Endothelial cell of umbilical vein (primary cell): ENCODE data around the gene CDO1. TPM values are rescaled to one million over a fixed set of nuclear protein-coding genes. Genes with fewer than 3 reads are reported as not detected.
A peak's percentile ranks its signal among the peaks of the same experiment; 100 is the strongest.

Source experiments
- BruUV-seq: library from RNA; stranded (reverse); fragments of 400-500 nt; replicated peaks from 2 replicates; lab custom pipeline; 2021; lab: Mats Ljungman, UMichigan
- CTCF ChIA-PET: fragments of 300-600, 350-600 bp; sonication (Branson Sonifier 250); formaldehyde crosslinking; loops from one replicate; lab custom pipeline; 2021; ENCODE audit warnings: antibody characterized with exemption, inconsistent platforms; lab: Charles Lee
- POLR2A ChIA-PET: fragments of 300-600, 350-600 bp; sonication (Branson Sonifier 250); formaldehyde crosslinking; loops from one replicate; lab custom pipeline; 2021; ENCODE audit warnings: antibody characterized with exemption, inconsistent platforms; lab: Charles Lee
- DNase-seq: peaks from one replicate; pipeline ENCODE4 v3.0.0-alpha.2; 2011; ENCODE audit warnings: low read depth, low spot score
- FAIRE-seq: peaks from 2 replicates; lab custom pipeline; 2011; peaks lifted over from hg19 to GRCh38; lab: Jason Lieb, UNC
- H2AFZ ChIP-seq: 2 replicates; pipeline ENCODE4 v1.6.0; 2012; ENCODE audit warnings: low read depth, low read length, control low read depth, inconsistent platforms
- H3K27ac ChIP-seq: 2 replicates; pipeline ENCODE4 v1.5.1; 2011; ENCODE audit warnings: low read depth, mild to moderate bottlenecking, control low read depth, low read length, moderate library complexity; ENCODE audit not compliant: insufficient read depth
- H3K27me3 ChIP-seq, 2 experiments: 2 replicates each; pipeline versions ENCODE4 v1.6.0 to v1.6.1; 2011; ENCODE audit warnings: low read length in 2 of 2, mixed read lengths in 1 of 2; ENCODE audit not compliant: control insufficient read depth in 2 of 2, insufficient read depth in 2 of 2
- H3K36me3 ChIP-seq, 2 experiments: 2 replicates in 1 of 2; 3 replicates in 1 of 2; pipeline ENCODE4 v1.5.1; 2011; ENCODE audit warnings: low read length in 2 of 2, mild to moderate bottlenecking in 1 of 2, moderate library complexity in 1 of 2; ENCODE audit not compliant: control insufficient read depth in 2 of 2, insufficient read depth in 2 of 2; ENCODE audit errors: extremely low read depth in 1 of 2
- H3K4me1 ChIP-seq: 3 replicates; pipeline ENCODE4 v1.5.1; 2011; ENCODE audit warnings: mild to moderate bottlenecking, low read length; ENCODE audit not compliant: control insufficient read depth, insufficient read depth; ENCODE audit errors: extremely low read depth
- H3K4me2 ChIP-seq: 2 replicates; pipeline ENCODE4 v1.6.1; 2011; ENCODE audit warnings: low read length, control low read depth, mixed read lengths; ENCODE audit not compliant: insufficient read depth
- H3K4me3 ChIP-seq, 3 experiments: fragments of 200-600 bp in 1 of 3; sonication (generic), shearing (Covaris generic) in 1 of 3; replicated peaks in 1 of 3; 2 replicates each; pipeline ENCODE4 v1.5.1; 2011 to 2016; ENCODE audit warnings: control low read depth in 3 of 3, low read length in 3 of 3, mild to moderate bottlenecking in 2 of 3, inconsistent platforms in 1 of 3, low read depth in 1 of 3, moderate library complexity in 1 of 3; ENCODE audit not compliant: insufficient read depth in 1 of 3
- H3K79me2 ChIP-seq: 2 replicates; pipeline ENCODE4 v1.6.0; 2012; ENCODE audit warnings: low read length, inconsistent platforms; ENCODE audit not compliant: control insufficient read depth, insufficient read depth
- H3K9ac ChIP-seq: replicated peaks from 2 replicates; pipeline ENCODE3; 2011; ENCODE audit warnings: low read length, control low read depth; ENCODE audit not compliant: insufficient read depth; ENCODE audit errors: extremely low read depth
- H3K9me1 ChIP-seq: replicated peaks from 3 replicates; pipeline ENCODE4 v1.6.0; 2011; ENCODE audit warnings: mild to moderate bottlenecking, low read length; ENCODE audit not compliant: control insufficient read depth, insufficient read depth; ENCODE audit errors: extremely low read depth
- H3K9me3 ChIP-seq: replicated peaks from 2 replicates; pipeline ENCODE4 v1.5.1; 2012; ENCODE audit warnings: low read length, inconsistent platforms; ENCODE audit not compliant: control insufficient read depth, insufficient read depth
- H4K20me1 ChIP-seq: replicated peaks from 2 replicates; pipeline ENCODE3; 2011; ENCODE audit warnings: mild to moderate bottlenecking, low read length; ENCODE audit not compliant: control insufficient read depth, insufficient read depth; ENCODE audit errors: extremely low read depth
- CTCF ChIP-seq, 2 donors: IDR thresholded peaks; 1 replicate in 1 of 2; 2 replicates in 1 of 2; pipeline ENCODE4 v1.5.1; 2011; ENCODE audit warnings: low read length in 2 of 2, mild to moderate bottlenecking in 2 of 2, moderate library complexity in 2 of 2, control low read depth in 1 of 2, inconsistent platforms in 1 of 2, low read depth in 1 of 2; ENCODE audit not compliant: insufficient read depth in 1 of 2; ENCODE audit errors: extremely low read depth in 1 of 2
- EZH2 ChIP-seq: IDR thresholded peaks from 2 replicates; pipeline ENCODE4 v1.6.1; 2012; ENCODE audit warnings: borderline replicate concordance, low read depth, mild to moderate bottlenecking, moderate library complexity, low read length, inconsistent platforms; ENCODE audit not compliant: severe bottlenecking
- FOS ChIP-seq: IDR thresholded peaks from 2 replicates; pipeline ENCODE4 v1.6.1; 2011; ENCODE audit warnings: mild to moderate bottlenecking, low read length, moderate library complexity, borderline replicate concordance; ENCODE audit not compliant: insufficient read depth
- GATA2 ChIP-seq: IDR thresholded peaks from 2 replicates; pipeline ENCODE4 v1.7.0; 2011; ENCODE audit warnings: low read depth, mild to moderate bottlenecking, moderate library complexity, mixed read lengths, low read length; ENCODE audit not compliant: insufficient read length, insufficient read depth
- JUN ChIP-seq: IDR thresholded peaks from 2 replicates; pipeline ENCODE4 v1.6.1; 2011; ENCODE audit warnings: borderline replicate concordance, low read depth; ENCODE audit not compliant: insufficient read length, insufficient read depth
- MAX ChIP-seq: IDR thresholded peaks from 2 replicates; pipeline ENCODE4 v1.6.1; 2011; ENCODE audit not compliant: insufficient read depth, insufficient read length
- MYC ChIP-seq: IDR thresholded peaks from one replicate; pipeline ENCODE4 v1.6.1; 2011; ENCODE audit warnings: mild to moderate bottlenecking, low read depth, low read length
- POLR2A ChIP-seq: IDR thresholded peaks from 2 replicates; pipeline ENCODE4 v1.6.1; 2012; ENCODE audit warnings: low read depth, mild to moderate bottlenecking, control low read depth, low read length
- POLR2AphosphoS5 ChIP-seq: IDR thresholded peaks from 2 replicates; pipeline ENCODE4 v1.6.1; 2012; ENCODE audit warnings: low read depth, mild to moderate bottlenecking, control low read depth, low read length, moderate library complexity; ENCODE audit not compliant: insufficient read depth
- dilution Hi-C: fragments of 300-500 bp; cut with MboI; formaldehyde crosslinking; loops from one replicate; pipeline ENCODE4 v1.15.0; 2019; ENCODE audit warnings: low sequenced_read_pairs; ENCODE audit not compliant: extremely low pct_ligation_motif_present
- intact Hi-C: fragments of 100-400 bp; cut with micrococcal nuclease; formaldehyde crosslinking; loops from one replicate; pipeline ENCODE4 v1.10.0; 2022
- polyA plus RNA-seq, 4 experiments: library from polyadenylated mRNA; depleted of rRNA in 3 of 4; stranded (reverse) in 3 of 4; unstranded in 1 of 4; fragments of >200 nt; gene quantifications; 2 replicates each; pipeline versions ENCODE4 v1.2.1 to v1.2.3, GENCODE V29; 2011 to 2012; ENCODE audit warnings: missing spikeins in 1 of 4
- total RNA-seq: library from RNA; stranded (reverse); gene quantifications from 2 replicates; pipeline ENCODE4 v1.2.3, GENCODE V29; 2021

The CDO1 gene
- total and polyA plus RNA-seq, 2 donors (not counting 3 experiments of a cell fraction or from before 2014, with no cell fraction given), result 1.3 to 1.7 TPM

GRCh38 chr5:115850744-115851416 lies 34.4 kb upstream of the CDO1 start:
- Histone ChIP-seq H3K27ac (no peak overlapping the region), H3K9me1 (no peaks in the 10 kb centered on the region), H4K20me1 (peaks cover 5% of the 10 kb centered on the region), H3K27me3 (no peaks in the 10 kb centered on the region), H3K4me1 (no peaks in the 10 kb centered on the region), H2AFZ (no peak overlapping the region), H3K9ac (no peak overlapping the region), H3K36me3 (no peaks in the 10 kb centered on the region), H3K4me2 (no peak overlapping the region), H3K4me3 (no peak overlapping the region), H3K9me3 (no peaks in the 10 kb centered on the region), H3K79me2 (peaks cover 65% of the 10 kb centered on the region)
- POLR2A ChIA-PET, result no interaction called here
- DNase-seq, result peak; percentile 79
- FAIRE-seq, result no peak
- dilution Hi-C loops (no loop called here), intact Hi-C loops (no loop called here)
- TF ChIP-seq POLR2A, result no peak
- no peak for TF ChIP-seq MYC
- TF ChIP-seq FOS, result no peak
- TF ChIP-seq JUN, result no peak
- TF ChIP-seq EZH2, result no peak
- TF ChIP-seq POLR2AphosphoS5, result no peak
- no peak for TF ChIP-seq CTCF (IDR thresholded peaks at IDR 0.05; ENCODE audit: extremely low read depth in 1 of 2, insufficient read depth in 1 of 2, low read depth in 1 of 2, low read length in 2 of 2)
- no peak for TF ChIP-seq MAX
- no peak for TF ChIP-seq GATA2
- no TSS peak for BruUV-seq
- CTCF ChIA-PET, result interaction anchor here (0.6 to 1.2 kb wide), 2 partner anchors 11 to 185 kb away, joined by 3 read pairs; no protein-coding TSS in a partner anchor
